IMR-90 (cell line): ENCODE measurements around the gene RANBP3. TPM values are rescaled to one million over a fixed set of nuclear protein-coding genes. Genes with fewer than 3 reads are reported as not detected.
A peak's percentile ranks its signal among the peaks of the same experiment; 100 is the strongest.
"Not testable (repeated sequence)": the region's sequence is repeated elsewhere in the genome, so short reads cannot be mapped to it uniquely, and the experiment has no call there.

ENCODE experiments used
- ATAC-seq: fragments of 200-7000 bp; cut with Tn5 transposase; 2 replicates; pipeline ENCODE4 v1.9.1; 2020; ENCODE audit warnings: low read depth, mild to moderate bottlenecking, moderate library complexity
- BruUV-seq: library from RNA; stranded (reverse); fragments of 400-500 nt; replicated peaks from 2 replicates; lab custom pipeline; 2021; lab: Mats Ljungman, UMichigan
- CTCF ChIA-PET: fragments of 300-600 bp; formaldehyde crosslinking; extraction: SDS; loops from one replicate; lab custom pipeline; 2021; ENCODE audit warnings: antibody characterized with exemption; lab: Yijun Ruan, JAX
- POLR2A ChIA-PET: fragments of 300-600 bp; sonication (Branson Sonifier 250); formaldehyde crosslinking; loops from one replicate; lab custom pipeline; 2022; ENCODE audit warnings: antibody characterized with exemption; ENCODE audit not compliant: unreplicated experiment; lab: Charles Lee
- DNase-seq: peaks from one replicate; pipeline ENCODE4 v3.0.0; 2013
- H2AFZ ChIP-seq: replicated peaks from 2 replicates; pipeline ENCODE3; 2013; ENCODE audit warnings: low read length, mild to moderate bottlenecking; ENCODE audit not compliant: poor library complexity
- H2AK5ac ChIP-seq: 2 replicates; pipeline ENCODE4 v1.6.1; 2013; ENCODE audit warnings: low read depth, low read length, inconsistent platforms
- H2AK9ac ChIP-seq: replicated peaks from 2 replicates; pipeline ENCODE3; 2013; ENCODE audit warnings: mild to moderate bottlenecking, low read depth, low read length, moderate library complexity; ENCODE audit not compliant: poor library complexity
- H2BK120ac ChIP-seq: 2 replicates; pipeline ENCODE4 v1.6.1; 2013; ENCODE audit warnings: low read depth, low read length, inconsistent platforms
- H2BK15ac ChIP-seq: 3 replicates; pipeline ENCODE4 v1.6.1; 2013; ENCODE audit warnings: low read depth, low read length, inconsistent platforms
- H2BK20ac ChIP-seq: 2 replicates; pipeline ENCODE4 v1.6.1; 2013; ENCODE audit warnings: low read depth, mild to moderate bottlenecking, inconsistent platforms, low read length, moderate library complexity
- H2BK5ac ChIP-seq: 2 replicates; pipeline ENCODE4 v1.6.1; 2013; ENCODE audit warnings: mild to moderate bottlenecking, low read depth, low read length, inconsistent platforms; ENCODE audit not compliant: poor library complexity, severe bottlenecking
- H3K14ac ChIP-seq: replicated peaks from 2 replicates; pipeline ENCODE4 v1.6.1; 2013; ENCODE audit warnings: low read depth, low read length, inconsistent platforms
- H3K18ac ChIP-seq: 2 replicates; pipeline ENCODE4 v1.6.1; 2013; ENCODE audit warnings: low read depth, low read length, control low read depth
- H3K23ac ChIP-seq: 2 replicates; pipeline ENCODE4 v1.6.1; 2013; ENCODE audit warnings: low read depth, low read length, inconsistent platforms
- H3K27ac ChIP-seq: 2 replicates; pipeline ENCODE4 v1.5.1; 2013; ENCODE audit warnings: mild to moderate bottlenecking, control low read depth, low read length; ENCODE audit not compliant: insufficient read depth
- H3K27me3 ChIP-seq: 2 replicates; pipeline ENCODE4 v1.6.1; 2013; ENCODE audit warnings: low read length; ENCODE audit not compliant: control insufficient read depth, insufficient read depth
- H3K36me3 ChIP-seq: 2 replicates; pipeline ENCODE4 v1.6.1; 2013; ENCODE audit warnings: low read length, mixed read lengths; ENCODE audit not compliant: control insufficient read depth, insufficient read depth
- H3K4ac ChIP-seq: 2 replicates; pipeline ENCODE4 v1.6.1; 2013; ENCODE audit warnings: low read depth, low read length, inconsistent platforms
- H3K4me1 ChIP-seq: 2 replicates; pipeline ENCODE4 v1.6.1; 2013; ENCODE audit warnings: low read length, mixed read lengths; ENCODE audit not compliant: control insufficient read depth, insufficient read depth
- H3K4me2 ChIP-seq: 2 replicates; pipeline ENCODE4 v1.6.1; 2013; ENCODE audit warnings: low read depth, mild to moderate bottlenecking, control low read depth, low read length, moderate library complexity
- H3K4me3 ChIP-seq: 2 replicates; pipeline ENCODE4 v1.5.1; 2013; ENCODE audit warnings: low read depth, mild to moderate bottlenecking, control low read depth, low read length, moderate library complexity; ENCODE audit not compliant: insufficient read depth
- H3K56ac ChIP-seq: 2 replicates; pipeline ENCODE4 v1.6.1; 2013; ENCODE audit warnings: low read length, inconsistent platforms; ENCODE audit not compliant: insufficient read depth; ENCODE audit errors: extremely low read depth
- H3K79me1 ChIP-seq, 2 experiments: 2 replicates each; pipeline ENCODE4 v1.6.1; 2013; ENCODE audit warnings: low read length in 2 of 2, inconsistent platforms in 1 of 2, low read depth in 1 of 2
- H3K9ac ChIP-seq: 2 replicates; pipeline ENCODE4 v1.6.1; 2013; ENCODE audit warnings: low read depth, low read length, control low read depth
- H3K9me1 ChIP-seq: 2 replicates; pipeline ENCODE4 v1.6.1; 2013; ENCODE audit warnings: low read length, inconsistent platforms; ENCODE audit not compliant: insufficient read depth
- H3K9me3 ChIP-seq: 2 replicates; pipeline ENCODE4 v1.6.1; 2013; ENCODE audit warnings: low read length; ENCODE audit not compliant: control insufficient read depth, insufficient read depth
- H4K20me1 ChIP-seq: 2 replicates; pipeline ENCODE4 v1.6.1; 2013; ENCODE audit warnings: low read length, inconsistent platforms; ENCODE audit not compliant: insufficient read depth
- H4K5ac ChIP-seq: 2 replicates; pipeline ENCODE4 v1.6.1; 2013; ENCODE audit warnings: mild to moderate bottlenecking, low read depth, low read length, control low read depth
- H4K8ac ChIP-seq, 2 experiments: 2 replicates each; pipeline ENCODE4 v1.6.1; 2013; ENCODE audit warnings: low read depth in 2 of 2, low read length in 2 of 2, control low read depth in 1 of 2, inconsistent platforms in 1 of 2
- H4K91ac ChIP-seq: 2 replicates; pipeline ENCODE4 v1.6.1; 2013; ENCODE audit warnings: low read depth, low read length, inconsistent platforms; ENCODE audit not compliant: insufficient read depth
- WGBS, 2 experiments: methylation state at CpG; one replicate each; pipeline versions ENCODE4 v1.1.5 to v1.1.7; 2013; ENCODE audit warnings: missing lambda C conversion rate in 2 of 2; ENCODE audit not compliant: insufficient read length in 1 of 2; ENCODE audit errors: extremely low coverage in 2 of 2; 5-methylcytosine and 5-hydroxymethylcytosine counted together
- dilution Hi-C: fragments of 300-500 bp; cut with HindIII; formaldehyde crosslinking; loops from one replicate; pipeline ENCODE4 v1.14.3; 2018; ENCODE audit warnings: low sequenced_read_pairs; ENCODE audit not compliant: unreplicated experiment
- in situ Hi-C: fragments of 300-500 bp; cut with MboI; formaldehyde crosslinking; loops from 3 replicates; pipeline ENCODE4 v1.14.3; 2019; ENCODE audit warnings: low sequenced_read_pairs, inconsistent platforms, mixed read lengths
- intact Hi-C: fragments of 100-400 bp; cut with micrococcal nuclease; formaldehyde crosslinking; loops from 2 replicates; pipeline ENCODE4 v1.10.0; 2022
- polyA plus RNA-seq, 3 experiments: library from polyadenylated mRNA; depleted of rRNA; stranded (reverse); fragments of >200 nt; gene quantifications; 2 replicates each; pipeline ENCODE4 v1.2.3, GENCODE V29; 2012; ENCODE audit warnings: low replicate concordance in 1 of 3
- total RNA-seq: library from RNA; depleted of rRNA; stranded (reverse); fragments of >200 nt; gene quantifications from 2 replicates; pipeline ENCODE4 v1.2.3, GENCODE V29; 2012

RANBP3 gene
- total and polyA plus RNA-seq, 2 of the 4 experiments (the other 2 are of a cell fraction), result 42.5 to 111 TPM

- H2BK120ac ChIP-seq, POLR2A ChIA-PET, BruUV-seq, H4K20me1 ChIP-seq, H2BK15ac ChIP-seq, H3K4me3 ChIP-seq, H3K18ac ChIP-seq, H4K5ac ChIP-seq, in situ Hi-C loops, intact Hi-C loops, H3K4me1 ChIP-seq, H3K9me1 ChIP-seq, H3K79me1 ChIP-seq, H3K27ac ChIP-seq, H3K14ac ChIP-seq, H4K91ac ChIP-seq, H3K9me3 ChIP-seq, H3K56ac ChIP-seq, H3K9ac ChIP-seq, H3K36me3 ChIP-seq, H4K8ac ChIP-seq, dilution Hi-C loops, H2BK20ac ChIP-seq, H2BK5ac ChIP-seq, H3K27me3 ChIP-seq, CTCF ChIA-PET, H3K4me2 ChIP-seq, H3K23ac ChIP-seq: not testable (repeated sequence)
- H2AFZ ChIP-seq, result peak overlapping the region; percentile 49
- H2AK5ac ChIP-seq, result peak overlapping the region; percentile 28; the same call in 1 of the 2 replicates
- H3K4ac ChIP-seq, result 0 out of 2 replicates have a peak overlapping the region, but pooled peaks have one; percentile 22
- WGBS, 2 experiments, result 100% methylated on average over 1 of the region's 7 CpGs; no CpG with 5 or more reads in 1 of the 2 experiments
- peak overlapping the region; percentile 78 for H2AK9ac ChIP-seq
- ATAC-seq, result peak; percentile 57
- DNase-seq, result peak; percentile 35
These were observed 103.4 kb downstream of the RANBP3 start for GRCh38 chr19:5874496-5874895.
